ENCODE data around the gene SDCCAG8. TPM values are rescaled to one million over a fixed set of nuclear protein-coding genes. Genes with fewer than 3 reads are reported as not detected.
"Not testable (repeated sequence)": the region's sequence is repeated elsewhere in the genome, so short reads cannot be mapped to it uniquely, and the experiment has no call there.

The SDCCAG8 gene
- polyA plus RNA-seq, 1 experiment = 34.1 TPM

- CTCF ChIA-PET = interaction anchor here (1.1 to 1.7 kb wide), 2 partner anchors 871 to 1327 kb away, joined by 3 to 7 read pairs; partner anchors contain the start of gene MAP1LC3C
- peak; percentile 74 for DNase-seq (ENCODE audit: low read depth, low spot score)
- H3K27ac ChIP-seq (ENCODE audit: low read depth, low read length) = no peak overlapping the region
- H3K4me3 ChIP-seq (ENCODE audit: low read depth, low read length) = no peak overlapping the region
- TF ChIP-seq CTCF (IDR thresholded peaks at IDR 0.05; ENCODE audit: low read depth, low read length) = peak; percentile 78
- no peaks in the 10 kb centered on the region for H3K27me3 ChIP-seq (ENCODE audit: control insufficient read depth, insufficient read depth, low read length)
- no peaks in the 10 kb centered on the region for H3K9me3 ChIP-seq (ENCODE audit: control insufficient read depth, insufficient read depth, low read length)
- POLR2A ChIA-PET = no interaction called here
Measured at GRCh38 chr1:243325305-243325890, 69.6 kb downstream of the SDCCAG8 start.

DNA sequence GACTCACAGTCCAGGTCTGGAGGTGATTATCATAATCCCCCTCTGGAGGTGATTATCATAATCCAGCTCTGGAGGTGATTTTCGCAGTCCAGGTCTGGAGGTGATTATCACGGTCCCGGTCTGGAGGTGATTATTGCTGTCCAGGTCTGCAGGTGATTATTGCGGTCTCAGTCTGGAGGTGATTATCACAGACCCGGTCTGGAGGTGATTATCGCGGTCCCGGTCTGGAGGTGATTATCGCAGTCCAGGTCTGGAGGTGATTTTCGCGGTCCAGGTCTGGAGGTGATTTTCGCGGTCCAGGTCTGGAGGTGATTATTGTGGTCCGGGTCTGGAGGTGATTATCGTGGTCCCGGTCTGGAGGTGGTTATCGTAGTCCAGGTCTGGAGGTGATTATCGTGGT lies 76.6 kb downstream of the SDCCAG8 start:
- CTCF ChIA-PET = no interaction called here
- TF ChIP-seq CTCF (IDR thresholded peaks at IDR 0.05; ENCODE audit: low read depth, low read length) = no peak

GRCh38 chr1:243335292-243335691 lies 79.5 kb downstream of the SDCCAG8 start:
- no peak for TF ChIP-seq CTCF (IDR thresholded peaks at IDR 0.05; ENCODE audit: low read depth, low read length)
- ChIA-PET POLR2A (no interaction called here), CTCF (interaction anchor here (0.6 to 1.6 kb wide), 3 partner anchors 9 to 1314 kb away, joined by 3 to 11 read pairs (median 9); no protein-coding TSS in a partner anchor)
- Histone ChIP-seq H3K27me3 (ENCODE audit: control insufficient read depth, insufficient read depth, low read length) (no peaks in the 10 kb centered on the region), H3K27ac (ENCODE audit: low read depth, low read length) (no peak overlapping the region), H3K4me3 (ENCODE audit: low read depth, low read length) (no peak overlapping the region), H3K9me3 (ENCODE audit: control insufficient read depth, insufficient read depth, low read length) (no peaks in the 10 kb centered on the region)
- no peak for DNase-seq (ENCODE audit: low read depth, low spot score)

More for the DNA sequence above, 76.6 kb downstream of the SDCCAG8 start:
- H3K27me3 ChIP-seq (ENCODE audit: control insufficient read depth, insufficient read depth, low read length) = no peaks in the 10 kb centered on the region
- DNase-seq (ENCODE audit: low read depth, low spot score) = no peak
- no peak overlapping the region for H3K27ac ChIP-seq (ENCODE audit: low read depth, low read length)
- no peaks in the 10 kb centered on the region for H3K9me3 ChIP-seq (ENCODE audit: control insufficient read depth, insufficient read depth, low read length)
- no peak overlapping the region for H3K4me3 ChIP-seq (ENCODE audit: low read depth, low read length)
- POLR2A ChIA-PET = no interaction called here

DNA sequence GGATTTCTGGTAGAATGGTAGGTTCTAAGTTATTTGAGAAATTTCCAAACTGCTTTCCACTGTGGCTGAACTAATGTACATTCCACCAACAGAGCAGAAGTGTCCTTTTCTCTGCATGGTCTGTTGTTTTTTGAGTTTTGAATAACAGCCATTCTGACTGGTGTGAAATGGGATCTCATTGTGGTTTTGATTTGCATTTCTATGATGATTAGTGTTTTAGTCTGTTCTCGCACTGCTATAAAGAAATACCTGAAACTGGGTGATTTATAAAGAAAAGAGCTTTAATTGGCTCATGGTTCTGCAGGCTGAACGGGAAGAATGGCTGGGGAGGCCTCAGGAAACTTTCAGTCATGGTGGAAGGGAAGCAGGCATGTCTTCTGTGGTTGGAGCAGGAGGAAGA lies 80.3 kb downstream of the SDCCAG8 start:
- Histone ChIP-seq H3K9me3 (ENCODE audit: control insufficient read depth, insufficient read depth, low read length) (no peaks in the 10 kb centered on the region), H3K4me3 (ENCODE audit: low read depth, low read length) (no peak overlapping the region), H3K27me3 (ENCODE audit: control insufficient read depth, insufficient read depth, low read length) (no peaks in the 10 kb centered on the region), H3K27ac (ENCODE audit: low read depth, low read length) (no peak overlapping the region)
- ChIA-PET POLR2A (no interaction called here), CTCF (interaction anchor here (0.7 kb wide), 1 partner anchor 937 kb away, joined by 3 read pairs; no protein-coding TSS in a partner anchor)
- TF ChIP-seq CTCF (IDR thresholded peaks at IDR 0.05; ENCODE audit: low read depth, low read length) = no peak
- DNase-seq (ENCODE audit: low read depth, low spot score) = no peak

- DNase-seq (ENCODE audit: low read depth, low spot score); CTCF ChIA-PET; H3K4me3 ChIP-seq (ENCODE audit: low read depth, low read length); H3K27ac ChIP-seq (ENCODE audit: low read depth, low read length); H3K27me3 ChIP-seq (ENCODE audit: control insufficient read depth, insufficient read depth, low read length); POLR2A ChIA-PET; H3K9me3 ChIP-seq (ENCODE audit: control insufficient read depth, insufficient read depth, low read length): not testable (repeated sequence)
Measured at GRCh38 chr1:243338848-243339247, 83.0 kb downstream of the SDCCAG8 start.
